HEK293 (cell line): Measurements from ENCODE around the gene NUMBL.

Experiments used
- CTCF ChIA-PET: fragments of 350-600 bp; formaldehyde crosslinking; extraction: SDS; loops from one replicate; lab custom pipeline; 2021; ENCODE audit warnings: antibody characterized with exemption; lab: Yijun Ruan, JAX
- POLR2A ChIA-PET: fragments of 300-600 bp; formaldehyde crosslinking; extraction: SDS; loops from one replicate; lab custom pipeline; 2020; ENCODE audit warnings: antibody characterized with exemption, inconsistent platforms; lab: Yijun Ruan, JAX
- H3K27ac ChIP-seq: fragments of 200-500 bp; sonication (Bioruptor generic); 2 replicates; pipeline ENCODE4 v1.5.1; 2014; ENCODE audit warnings: low read depth, low read length, control low read depth, inconsistent platforms; ENCODE audit errors: extremely low read depth
- H3K36me3 ChIP-seq, 2 experiments: fragments of 200-500 bp in 1 of 2; sonication (Bioruptor generic) in 1 of 2; 1 replicate in 1 of 2; 2 replicates in 1 of 2; pipeline ENCODE4 v1.5.1; 2014 to 2017; ENCODE audit warnings: inconsistent platforms in 2 of 2, low read length in 2 of 2; ENCODE audit not compliant: control insufficient read depth in 2 of 2, insufficient read depth in 1 of 2
- H3K4me1 ChIP-seq: fragments of 200-500 bp; sonication (Bioruptor generic); 2 replicates; pipeline ENCODE4 v1.5.1; 2014; ENCODE audit warnings: mild to moderate bottlenecking, low read length, inconsistent platforms; ENCODE audit not compliant: control insufficient read depth, insufficient read depth
- H3K4me3 ChIP-seq: 2 replicates; pipeline ENCODE4 v1.5.1; 2011; ENCODE audit warnings: low read depth, mild to moderate bottlenecking, control low read depth, low read length, moderate library complexity
- H3K9me3 ChIP-seq: fragments of 200-500 bp; sonication (Bioruptor generic); 2 replicates; pipeline ENCODE4 v1.5.1; 2014; ENCODE audit warnings: low read depth, low read length, inconsistent platforms; ENCODE audit not compliant: control insufficient read depth, insufficient read depth
- HOXA7 ChIP-seq: sonication (generic); formaldehyde crosslinking; IDR thresholded peaks from 2 replicates; pipeline ENCODE4 v1.8.1; 2022; ENCODE audit warnings: missing genetic modification reagents, borderline replicate concordance
- MZF1 ChIP-seq: fragments of 450-650 bp; formaldehyde crosslinking; IDR thresholded peaks from 2 replicates; pipeline ENCODE4 v1.5.1; 2017; ENCODE audit warnings: missing biosample characterization, missing genetic modification characterization, borderline replicate concordance
- OSR2 ChIP-seq: fragments of 450-650 bp; formaldehyde crosslinking; IDR thresholded peaks from 2 replicates; pipeline ENCODE4 v1.5.1; 2016; ENCODE audit warnings: missing biosample characterization, missing genetic modification characterization
- PATZ1 ChIP-seq: fragments of 450-650 bp; formaldehyde crosslinking; IDR thresholded peaks from 2 replicates; pipeline ENCODE4 v1.5.1; 2016; ENCODE audit warnings: missing biosample characterization, missing genetic modification characterization
- SCRT1 ChIP-seq: fragments of 450-650 bp; formaldehyde crosslinking; IDR thresholded peaks from 2 replicates; pipeline ENCODE4 v1.5.1; 2016; ENCODE audit warnings: missing biosample characterization, missing genetic modification characterization, borderline replicate concordance
- SP3 ChIP-seq: fragments of 450-650 bp; formaldehyde crosslinking; IDR thresholded peaks from 2 replicates; pipeline ENCODE4 v1.5.1; 2016; ENCODE audit warnings: missing biosample characterization, missing genetic modification characterization
- TCF7L2 ChIP-seq: IDR thresholded peaks from 2 replicates; pipeline ENCODE4 v1.6.1; 2011; ENCODE audit warnings: low read depth, mild to moderate bottlenecking, inconsistent platforms, low read length, moderate library complexity, borderline replicate concordance
- ZBTB10 ChIP-seq: fragments of 450-650 bp; formaldehyde crosslinking; IDR thresholded peaks from 2 replicates; pipeline ENCODE4 v1.5.1; 2016; ENCODE audit warnings: missing biosample characterization, missing genetic modification characterization
- ZBTB11 ChIP-seq: fragments of 450-650 bp; formaldehyde crosslinking; conservative IDR thresholded peaks from 2 replicates; pipeline ENCODE4 v1.5.1; 2016; ENCODE audit warnings: low read depth, missing biosample characterization, missing genetic modification characterization
- ZEB2 ChIP-seq: fragments of 450-650 bp; formaldehyde crosslinking; IDR thresholded peaks from 2 replicates; pipeline ENCODE4 v1.5.1; 2016; ENCODE audit warnings: missing biosample characterization, missing genetic modification characterization
- ZFHX2 ChIP-seq: fragments of 450-650 bp; formaldehyde crosslinking; conservative IDR thresholded peaks from 2 replicates; pipeline ENCODE4 v1.5.1; 2016; ENCODE audit warnings: missing biosample characterization, missing genetic modification characterization
- ZNF133 ChIP-seq: fragments of 450-650 bp; formaldehyde crosslinking; IDR thresholded peaks from 2 replicates; pipeline ENCODE4 v1.5.1; 2016; ENCODE audit warnings: missing biosample characterization, missing genetic modification characterization
- ZNF140 ChIP-seq: fragments of 450-650 bp; formaldehyde crosslinking; IDR thresholded peaks from 2 replicates; pipeline ENCODE4 v1.5.1; 2016; ENCODE audit warnings: missing biosample characterization, missing genetic modification characterization
- ZNF274 ChIP-seq, 2 experiments: fragments of 200-500 bp in 1 of 2; fragments of 450-650 bp in 1 of 2; sonication (Bioruptor generic) in 1 of 2; formaldehyde crosslinking in 1 of 2; IDR thresholded peaks; 2 replicates each; pipeline versions ENCODE4 v1.5.1 to v1.6.1; 2014 to 2016; ENCODE audit warnings: borderline replicate concordance in 1 of 2, inconsistent platforms in 1 of 2, low read length in 1 of 2, missing biosample characterization in 1 of 2, missing genetic modification characterization in 1 of 2
- ZNF362 ChIP-seq: fragments of 450-650 bp; formaldehyde crosslinking; IDR thresholded peaks from 2 replicates; pipeline ENCODE4 v1.5.1; 2016; ENCODE audit warnings: missing biosample characterization, missing genetic modification characterization
- ZNF366 ChIP-seq: fragments of 450-650 bp; formaldehyde crosslinking; conservative IDR thresholded peaks from 2 replicates; pipeline ENCODE4 v1.5.1; 2016; ENCODE audit warnings: missing biosample characterization, missing genetic modification characterization
- ZNF404 ChIP-seq: fragments of 450-650 bp; formaldehyde crosslinking; IDR thresholded peaks from 2 replicates; pipeline ENCODE4 v1.5.1; 2017; ENCODE audit warnings: missing biosample characterization, missing genetic modification characterization
- ZNF48 ChIP-seq: fragments of 450-650 bp; formaldehyde crosslinking; IDR thresholded peaks from 2 replicates; pipeline ENCODE4 v1.5.1; 2016; ENCODE audit warnings: missing biosample characterization, missing genetic modification characterization
- ZNF560 ChIP-seq: fragments of 450-650 bp; formaldehyde crosslinking; IDR thresholded peaks from 2 replicates; pipeline ENCODE4 v1.5.1; 2017; ENCODE audit warnings: missing biosample characterization, missing genetic modification characterization, borderline replicate concordance
- ZNF707 ChIP-seq: fragments of 450-650 bp; formaldehyde crosslinking; IDR thresholded peaks from 2 replicates; pipeline ENCODE4 v1.5.1; 2016; ENCODE audit warnings: missing biosample characterization, missing genetic modification characterization
- ZNF777 ChIP-seq: fragments of 450-650 bp; formaldehyde crosslinking; IDR thresholded peaks from 2 replicates; pipeline ENCODE4 v1.5.1; 2017; ENCODE audit warnings: missing biosample characterization, missing genetic modification characterization, borderline replicate concordance
- ZNF785 ChIP-seq: fragments of 450-650 bp; formaldehyde crosslinking; IDR thresholded peaks from 2 replicates; pipeline ENCODE4 v1.5.1; 2016; ENCODE audit warnings: missing biosample characterization, missing genetic modification characterization
- ZNF792 ChIP-seq: fragments of 450-650 bp; formaldehyde crosslinking; IDR thresholded peaks from 2 replicates; pipeline ENCODE4 v1.5.1; 2016; ENCODE audit warnings: missing biosample characterization, missing genetic modification characterization

The NUMBL gene

GRCh38 chr19:40689339-40690049 lies 957 bp downstream of the NUMBL start (continued):
- TF ChIP-seq ZNF48 (no peak), SP3 (tag by site-specific recombination) (no peak), TCF7L2 (no peak), ZNF274 (IDR thresholded peaks at IDR 0.05; ENCODE audit: low read length) (no peak), ZNF274 (tag by site-specific recombination; IDR thresholded peaks at IDR 0.05; ENCODE audit: borderline replicate concordance) (no peak; the same call in 1 of the 2 replicates), ZNF133 (no peak), PATZ1 (tag by site-specific recombination) (no peak; the same call in 1 of the 2 replicates), ZNF785 (tag by site-specific recombination) (peak; percentile 81; the same call in 1 of the 2 replicates), ZNF366 (tag by site-specific recombination) (no peak), ZNF140 (no peak; the same call in 1 of the 2 replicates), MZF1 (tag by site-specific recombination) (no peak), ZNF404 (tag by site-specific recombination) (no peak), ZNF792 (tag by site-specific recombination) (peak; percentile 11; the same call in 1 of the 2 replicates), ZBTB11 (tag by site-specific recombination) (no peak), ZNF777 (tag by site-specific recombination) (no peak), HOXA7 (CRISPR knock-in tag) (no peak), ZNF560 (tag by site-specific recombination) (no peak), OSR2 (tag by site-specific recombination) (no peak), ZEB2 (no peak)

GRCh38 chr19:40688987-40689338 lies 1.5 kb downstream of the NUMBL start:
- H3K27ac ChIP-seq = no peak overlapping the region
- ChIA-PET CTCF (no interaction called here), POLR2A (interaction anchor here (1.3 kb wide), 1 partner anchor 26 kb away, joined by 3 read pairs; no protein-coding TSS in a partner anchor)
- peaks cover 16 to 39% of the 10 kb centered on the region in 2 experiments; a peak in 2 of 3 replicates for H3K36me3 ChIP-seq
- TF ChIP-seq ZNF133 (peak; percentile 16; the same call in 1 of the 2 replicates), SCRT1 (tag by site-specific recombination) (no peak), ZNF707 (tag by site-specific recombination) (0 out of 2 replicates have a peak, but pooled peaks have one; percentile 3), ZFHX2 (peak; percentile 67), ZBTB10 (no peak), ZNF362 (tag by site-specific recombination) (no peak)
- no peaks in the 10 kb centered on the region for H3K9me3 ChIP-seq
- H3K4me3 ChIP-seq = no peak overlapping the region
- peaks cover 16% of the 10 kb centered on the region for H3K4me1 ChIP-seq
